Upper lobe of right lung (tissue), 1 donor: ENCODE results near the gene FAM174C. TPM values are rescaled to one million over a fixed set of nuclear protein-coding genes. Genes with fewer than 3 reads are reported as not detected.

Experiments used
- ATAC-seq: fragments of 200-7000 bp; cut with Tn5 transposase; one replicate; pipeline ENCODE4 v1.9.1; 2020; ENCODE audit warnings: mild to moderate bottlenecking, moderate library complexity
- DNase-seq: peaks from one replicate; pipeline ENCODE4 v3.0.0-alpha.2; 2020
- H3K27ac ChIP-seq: fragments of 200-600 bp; one replicate; pipeline ENCODE4 v1.8.0; 2022
- H3K27me3 ChIP-seq: fragments of 200-600 bp; one replicate; pipeline ENCODE4 v1.8.0; 2022; ENCODE audit warnings: mild to moderate bottlenecking
- H3K36me3 ChIP-seq: fragments of 200-600 bp; one replicate; pipeline ENCODE4 v1.8.0; 2022
- H3K4me1 ChIP-seq: fragments of 200-600 bp; one replicate; pipeline ENCODE4 v1.8.0; 2022
- H3K4me3 ChIP-seq: fragments of 200-600 bp; one replicate; pipeline ENCODE4 v1.8.0; 2022; ENCODE audit warnings: mild to moderate bottlenecking
- H3K9me3 ChIP-seq: fragments of 200-600 bp; one replicate; pipeline ENCODE4 v1.8.0; 2022
- intact Hi-C: fragments of 100-400 bp; cut with DNase I; formaldehyde crosslinking; loops from one replicate; pipeline ENCODE4 v1.11.0; 2022
- total RNA-seq: library from RNA; stranded (reverse); fragmentation: NEBNext Ultra II Directional; extraction: Animal tissue kit (Norgen Biotek cat#: 25700); gene quantifications from one replicate; pipeline ENCODE4 v1.2.1, GENCODE V29; 2021
- TF ChIP-seq, protein P1 (sequence below): fragments of 200-600 bp; IDR thresholded peaks from one replicate; pipeline ENCODE4 v1.8.0; 2022; ENCODE audit warnings: antibody characterized with exemption
- donor health status: DM: no; HTN: yes; CAD: no; lungs with severe emphysema.

FAM174C gene
- total RNA-seq, 1 donor from 2014 or later = 41.4 TPM

GRCh38 chr19:1251330-1252220, 23.8 kb upstream of the FAM174C start:
- ATAC-seq = peak; percentile 2
- H3K4me3 ChIP-seq = peak overlapping the region; percentile 81
- peaks cover 34% of the 10 kb centered on the region for H3K36me3 ChIP-seq
- peaks cover 37% of the 10 kb centered on the region for H3K4me1 ChIP-seq
- peak overlapping the region; percentile 95 for H3K27ac ChIP-seq
- H3K27me3 ChIP-seq = no peaks in the 10 kb centered on the region
- TF ChIP-seq, protein P1, sequence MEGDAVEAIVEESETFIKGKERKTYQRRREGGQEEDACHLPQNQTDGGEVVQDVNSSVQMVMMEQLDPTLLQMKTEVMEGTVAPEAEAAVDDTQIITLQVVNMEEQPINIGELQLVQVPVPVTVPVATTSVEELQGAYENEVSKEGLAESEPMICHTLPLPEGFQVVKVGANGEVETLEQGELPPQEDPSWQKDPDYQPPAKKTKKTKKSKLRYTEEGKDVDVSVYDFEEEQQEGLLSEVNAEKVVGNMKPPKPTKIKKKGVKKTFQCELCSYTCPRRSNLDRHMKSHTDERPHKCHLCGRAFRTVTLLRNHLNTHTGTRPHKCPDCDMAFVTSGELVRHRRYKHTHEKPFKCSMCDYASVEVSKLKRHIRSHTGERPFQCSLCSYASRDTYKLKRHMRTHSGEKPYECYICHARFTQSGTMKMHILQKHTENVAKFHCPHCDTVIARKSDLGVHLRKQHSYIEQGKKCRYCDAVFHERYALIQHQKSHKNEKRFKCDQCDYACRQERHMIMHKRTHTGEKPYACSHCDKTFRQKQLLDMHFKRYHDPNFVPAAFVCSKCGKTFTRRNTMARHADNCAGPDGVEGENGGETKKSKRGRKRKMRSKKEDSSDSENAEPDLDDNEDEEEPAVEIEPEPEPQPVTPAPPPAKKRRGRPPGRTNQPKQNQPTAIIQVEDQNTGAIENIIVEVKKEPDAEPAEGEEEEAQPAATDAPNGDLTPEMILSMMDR = no peak
- intact Hi-C loops = no loop called here
- DNase-seq = peak; percentile 94
- H3K9me3 ChIP-seq = no peaks in the 10 kb centered on the region

- Histone ChIP-seq H3K36me3 (peaks cover 41% of the 10 kb centered on the region), H3K27me3 (no peaks in the 10 kb centered on the region), H3K4me3 (peak overlapping the region; percentile 81), H3K4me1 (peaks cover 40% of the 10 kb centered on the region), H3K27ac (peak overlapping the region; percentile 95), H3K9me3 (no peaks in the 10 kb centered on the region)
- intact Hi-C loops = no loop called here
- TF ChIP-seq, protein P1 = no peak
- ATAC-seq (peak; percentile 35), DNase-seq (peak; percentile 96)
Observed at GRCh38 chr19:1252221-1252820, 23.0 kb upstream of the FAM174C start.

- peak overlapping the region; percentile 81 for H3K4me3 ChIP-seq
- H3K4me1 ChIP-seq = peaks cover 40% of the 10 kb centered on the region
- intact Hi-C loops = no loop called here
- ATAC-seq = peak; percentile 57
- H3K27ac ChIP-seq = peak overlapping the region; percentile 95
- H3K36me3 ChIP-seq = peaks cover 48% of the 10 kb centered on the region
- DNase-seq = peak; percentile 97
- TF ChIP-seq, protein P1 = no peak
- H3K9me3 ChIP-seq = no peaks in the 10 kb centered on the region
- no peaks in the 10 kb centered on the region for H3K27me3 ChIP-seq
Observed at GRCh38 chr19:1252821-1253513, 22.4 kb upstream of the FAM174C start.

DNA sequence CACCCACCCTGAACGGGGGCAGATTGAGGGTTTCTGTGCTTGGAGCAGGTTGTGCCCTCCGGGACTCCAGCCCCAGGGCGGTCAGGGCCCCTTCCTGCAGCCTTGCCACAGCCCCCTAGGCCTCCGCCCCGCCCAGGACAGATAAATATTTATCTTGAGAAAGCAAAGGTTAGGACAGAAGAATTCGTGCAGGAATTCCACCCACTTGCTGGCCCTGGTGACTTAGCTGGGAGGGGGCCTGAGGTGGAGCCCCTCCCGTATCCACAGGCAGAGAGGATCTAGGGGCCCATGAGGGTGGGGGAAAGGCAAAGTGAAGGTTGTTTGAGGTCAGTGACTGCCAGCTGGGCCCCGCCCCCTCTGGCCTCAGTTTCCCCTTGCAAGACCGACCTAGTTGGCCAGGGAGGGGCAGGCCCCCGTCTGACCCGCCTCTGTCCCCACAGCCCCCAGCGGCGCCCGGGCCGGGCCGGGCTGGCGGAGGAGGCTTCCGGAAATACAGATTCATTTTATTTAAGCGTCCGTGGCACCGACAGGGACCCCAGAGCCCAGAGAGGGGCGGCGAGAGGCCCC, 21.7 kb upstream of the FAM174C start:
- H3K36me3 ChIP-seq = peaks cover 52% of the 10 kb centered on the region
- peaks cover 45% of the 10 kb centered on the region for H3K4me1 ChIP-seq
- TF ChIP-seq, protein P1 = no peak
- no peaks in the 10 kb centered on the region for H3K9me3 ChIP-seq
- ATAC-seq (no peak), DNase-seq (peak; percentile 74)
- peak overlapping the region; percentile 81 for H3K4me3 ChIP-seq
- intact Hi-C loops = no loop called here
- peak overlapping the region; percentile 95 for H3K27ac ChIP-seq
- no peaks in the 10 kb centered on the region for H3K27me3 ChIP-seq

DNA sequence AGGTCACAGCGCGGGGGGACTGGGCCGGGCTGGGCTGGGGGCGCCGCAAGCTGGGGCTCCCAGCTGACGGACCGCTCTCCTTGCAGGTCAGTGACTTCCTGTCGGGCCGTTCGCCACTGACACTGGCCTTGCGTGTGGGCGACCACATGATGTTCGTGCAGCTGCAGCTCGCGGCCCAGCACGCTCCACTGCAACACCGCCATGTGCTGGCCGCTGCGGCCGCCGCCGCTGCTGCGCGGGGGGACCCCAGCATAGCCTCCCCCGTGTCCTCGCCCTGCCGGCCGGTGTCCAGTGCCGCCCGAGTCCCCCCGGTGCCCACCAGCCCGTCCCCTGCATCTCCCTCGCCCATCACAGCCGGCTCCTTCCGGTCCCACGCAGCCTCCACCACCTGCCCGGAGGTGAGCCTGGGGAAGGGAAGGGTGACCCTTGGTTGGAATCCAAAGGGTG, 21.2 kb upstream of the FAM174C start:
- peak; percentile 76 for DNase-seq
- Histone ChIP-seq H3K4me1 (peaks cover 50% of the 10 kb centered on the region), H3K36me3 (peaks cover 52% of the 10 kb centered on the region)

More for the DNA sequence above, 21.2 kb upstream of the FAM174C start:
- H3K9me3 ChIP-seq = no peaks in the 10 kb centered on the region
- peak overlapping the region; percentile 81 for H3K4me3 ChIP-seq
- no peaks in the 10 kb centered on the region for H3K27me3 ChIP-seq
- peak overlapping the region; percentile 95 for H3K27ac ChIP-seq
- TF ChIP-seq, protein P1 = no peak
- no peak for ATAC-seq
- intact Hi-C loops = no loop called here
